HUES6 (cell line): ENCODE results near the gene TCEA2.

Experiments
- H3K27ac ChIP-seq: 2 replicates; pipeline ENCODE4 v1.7.0; 2013; ENCODE audit warnings: low read depth, mild to moderate bottlenecking, low read length, inconsistent platforms
- H3K27me3 ChIP-seq: 2 replicates; pipeline ENCODE4 v1.6.1; 2013; ENCODE audit warnings: low read length; ENCODE audit not compliant: control insufficient read depth, insufficient read depth
- H3K36me3 ChIP-seq: 2 replicates; pipeline ENCODE4 v1.6.1; 2013; ENCODE audit warnings: low read length; ENCODE audit not compliant: control insufficient read depth, insufficient read depth
- H3K4me1 ChIP-seq: 2 replicates; pipeline ENCODE4 v1.6.1; 2013; ENCODE audit warnings: low read length; ENCODE audit not compliant: control insufficient read depth, insufficient read depth
- H3K4me3 ChIP-seq: 2 replicates; pipeline ENCODE4 v1.5.1; 2013; ENCODE audit warnings: low read depth, low read length
- H3K9ac ChIP-seq: one replicate; pipeline ENCODE4 v1.6.1; 2013; ENCODE audit warnings: mild to moderate bottlenecking, low read length
- H3K9me3 ChIP-seq: 2 replicates; pipeline ENCODE4 v1.6.1; 2013; ENCODE audit warnings: low read depth, low read length; ENCODE audit not compliant: control insufficient read depth, insufficient read depth

Gene TCEA2

DNA sequence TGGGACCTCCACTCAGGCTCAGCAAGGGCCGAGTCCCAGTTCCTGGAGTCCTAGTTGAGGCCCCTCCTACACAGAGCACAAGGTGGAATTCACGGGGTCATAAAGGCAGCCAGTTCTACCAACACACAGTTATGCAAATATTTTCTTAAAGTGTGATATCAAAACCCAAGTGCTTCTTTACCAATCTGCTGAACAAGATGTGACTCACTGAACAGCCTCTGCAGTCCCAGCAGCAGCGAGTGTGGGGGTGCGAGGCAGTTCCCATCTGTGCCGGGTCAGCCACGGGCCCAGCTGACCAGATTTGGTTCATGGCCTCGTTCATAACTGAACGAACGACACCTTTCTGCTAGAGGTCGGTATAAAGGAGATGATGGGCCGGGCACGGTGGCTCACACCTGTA is 4.5 kb upstream of the TCEA2 start:
- Histone ChIP-seq H3K27ac (no peak overlapping the region), H3K4me3 (no peak overlapping the region), H3K27me3 (no peaks in the 10 kb centered on the region), H3K9me3 (no peaks in the 10 kb centered on the region), H3K9ac (no peak overlapping the region), H3K4me1 (peaks cover 38% of the 10 kb centered on the region), H3K36me3 (no peaks in the 10 kb centered on the region)

GRCh38 chr20:64062276-64062595 is 762 bp upstream of the TCEA2 start:
- Histone ChIP-seq H3K4me3 (peak overlapping the region; percentile 92), H3K9ac (peak overlapping the region; percentile 74), H3K4me1 (peaks cover 29% of the 10 kb centered on the region), H3K9me3 (no peaks in the 10 kb centered on the region), H3K27ac (0 out of 2 replicates have a peak overlapping the region, but pooled peaks have one; percentile 72), H3K36me3 (no peaks in the 10 kb centered on the region), H3K27me3 (no peaks in the 10 kb centered on the region)

DNA sequence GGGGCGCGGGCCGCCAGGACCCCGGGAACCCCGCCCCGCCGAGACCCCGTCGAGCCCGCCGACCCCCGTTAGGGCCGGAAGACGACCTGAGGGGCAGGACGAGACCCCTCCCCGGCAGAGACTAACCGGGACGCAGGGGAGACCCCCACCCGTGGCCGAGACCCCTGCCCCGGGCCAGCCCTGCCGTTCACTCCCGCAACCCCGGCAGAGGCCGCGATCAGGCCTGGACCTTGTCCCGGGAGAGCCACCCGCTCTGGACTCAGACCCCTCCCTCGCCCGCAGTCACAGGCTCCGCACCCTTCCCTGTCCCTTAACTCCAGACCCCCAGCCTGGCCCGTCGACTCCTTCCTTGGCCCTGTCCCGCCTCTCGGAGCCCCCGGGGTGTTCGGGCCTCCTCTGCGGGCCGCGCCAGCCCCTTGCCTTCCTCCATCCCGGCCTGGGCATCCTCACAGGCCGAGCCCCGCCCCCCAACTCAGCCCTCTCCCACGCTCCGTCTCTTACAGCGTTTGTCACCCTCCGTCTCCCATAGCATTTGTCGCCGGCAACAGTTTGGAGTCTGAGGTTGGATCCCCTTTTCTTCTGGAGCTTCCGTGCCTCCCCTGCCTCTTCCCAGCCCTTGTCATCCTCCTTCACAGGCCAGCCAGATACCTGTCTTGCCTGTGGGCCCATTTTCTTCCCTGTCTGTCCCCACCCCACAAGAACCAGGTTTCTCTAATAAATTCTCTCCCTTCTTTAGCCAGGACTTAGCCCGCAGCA is 569 bp downstream of the TCEA2 start:
- Histone ChIP-seq H3K9me3 (no peaks in the 10 kb centered on the region), H3K27me3 (no peaks in the 10 kb centered on the region), H3K4me1 (peaks cover 24% of the 10 kb centered on the region), H3K9ac (peak overlapping the region; percentile 66), H3K36me3 (no peaks in the 10 kb centered on the region), H3K27ac (no peak overlapping the region; the same call in 1 of the 2 replicates), H3K4me3 (peak overlapping the region; percentile 92)

DNA sequence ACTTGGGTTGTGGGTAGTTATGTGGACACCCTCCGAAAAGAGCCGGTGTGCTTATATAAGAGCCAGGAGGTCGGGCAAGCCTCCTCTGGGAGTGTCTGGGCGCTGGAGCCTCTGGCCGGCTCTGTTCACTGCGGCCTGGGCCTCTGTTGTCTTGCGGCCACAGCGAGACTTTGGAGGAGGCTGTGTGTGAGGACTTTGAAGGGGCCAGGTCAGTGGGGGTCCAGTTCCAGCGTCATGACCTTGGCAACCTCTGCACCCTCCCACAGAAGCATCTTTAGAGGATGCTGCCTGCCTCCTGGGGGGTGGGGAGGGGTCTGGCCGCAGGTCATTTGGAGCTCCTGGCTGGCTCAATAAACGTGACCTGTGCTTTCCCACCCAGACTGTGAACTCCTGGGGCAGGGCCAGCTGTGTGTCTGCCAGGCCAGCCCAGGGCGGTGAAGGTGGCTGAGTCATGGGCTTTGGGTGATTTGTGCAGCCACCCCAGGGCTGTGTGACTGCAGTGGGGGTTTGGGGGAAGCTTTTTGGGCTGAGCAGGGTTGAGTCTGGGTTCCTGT is 1.2 kb downstream of the TCEA2 start:
- Histone ChIP-seq H3K4me1 (peaks cover 24% of the 10 kb centered on the region), H3K9ac (peak overlapping the region; percentile 4), H3K27me3 (no peaks in the 10 kb centered on the region), H3K4me3 (peak overlapping the region; percentile 92), H3K27ac (no peak overlapping the region), H3K9me3 (no peaks in the 10 kb centered on the region), H3K36me3 (no peaks in the 10 kb centered on the region)

GRCh38 chr20:64065062-64065973 is 2.3 kb downstream of the TCEA2 start:
- no peak overlapping the region for H3K9ac ChIP-seq
- no peak overlapping the region for H3K4me3 ChIP-seq
- no peaks in the 10 kb centered on the region for H3K27me3 ChIP-seq
- H3K36me3 ChIP-seq: no peaks in the 10 kb centered on the region
- H3K4me1 ChIP-seq: peaks cover 24% of the 10 kb centered on the region
- no peaks in the 10 kb centered on the region for H3K9me3 ChIP-seq
- no peak overlapping the region for H3K27ac ChIP-seq

DNA sequence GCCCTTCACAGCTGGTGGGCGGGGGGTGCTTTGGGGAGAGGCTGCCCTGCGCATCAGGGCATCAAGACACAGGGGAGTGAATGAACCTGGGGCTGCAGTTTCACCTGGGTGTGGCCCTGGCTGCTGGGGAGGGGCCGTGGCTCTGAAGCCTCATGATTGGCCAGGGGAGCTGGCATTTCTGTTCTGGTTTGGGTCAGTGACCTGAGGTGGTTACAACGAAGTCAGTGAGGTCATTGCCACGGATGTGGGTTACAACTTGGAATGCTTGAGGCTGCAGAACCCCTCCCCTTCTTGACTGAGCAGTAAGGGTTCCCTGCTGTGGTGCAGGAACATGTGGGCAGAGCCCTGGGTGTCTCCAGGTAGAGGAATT is 3.0 kb downstream of the TCEA2 start:
- no peaks in the 10 kb centered on the region for H3K9me3 ChIP-seq
- H3K9ac ChIP-seq: no peak overlapping the region
- H3K27me3 ChIP-seq: no peaks in the 10 kb centered on the region
- no peaks in the 10 kb centered on the region for H3K36me3 ChIP-seq
- peaks cover 24% of the 10 kb centered on the region for H3K4me1 ChIP-seq
- H3K4me3 ChIP-seq: no peak overlapping the region
- H3K27ac ChIP-seq: no peak overlapping the region

DNA sequence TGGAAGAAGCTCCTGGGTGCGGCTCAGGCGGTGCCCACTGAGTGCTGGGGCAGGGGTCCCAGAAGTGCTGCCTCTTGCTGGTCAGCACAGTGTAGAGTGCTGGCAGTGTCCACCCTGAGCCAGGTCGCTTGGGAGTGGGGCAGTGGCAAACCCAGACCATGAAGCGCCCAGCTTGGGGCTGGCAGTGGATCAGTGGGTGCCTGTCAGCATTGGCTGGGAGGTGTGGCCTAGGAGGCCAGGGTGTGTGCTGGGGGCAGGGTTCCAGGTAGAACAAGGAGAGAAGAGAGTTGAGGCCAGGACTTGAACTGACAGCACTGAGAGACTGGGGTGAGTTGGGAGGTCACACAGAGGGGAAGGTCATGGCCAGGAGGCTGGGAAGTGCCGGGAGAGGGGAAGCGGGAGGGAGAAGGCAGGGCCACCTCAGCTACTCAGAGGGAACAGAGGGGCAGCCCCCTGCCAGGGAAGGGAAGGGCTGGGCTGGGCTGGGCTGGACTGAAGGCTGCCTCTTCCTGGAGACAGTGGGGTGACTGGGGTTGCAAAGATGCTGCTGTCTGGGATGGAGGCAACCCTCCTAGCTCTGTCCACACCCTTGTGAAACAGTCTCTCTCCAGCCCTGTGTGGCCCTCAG is 4.1 kb downstream of the TCEA2 start:
- peaks cover 22% of the 10 kb centered on the region for H3K4me1 ChIP-seq
- no peaks in the 10 kb centered on the region for H3K9me3 ChIP-seq
- H3K27me3 ChIP-seq: no peaks in the 10 kb centered on the region
- H3K27ac ChIP-seq: no peak overlapping the region
- no peak overlapping the region for H3K9ac ChIP-seq
- H3K4me3 ChIP-seq: no peak overlapping the region
- peaks cover 2% of the 10 kb centered on the region for H3K36me3 ChIP-seq

GRCh38 chr20:64067733-64068307 is 4.8 kb downstream of the TCEA2 start:
- Histone ChIP-seq H3K27me3 (no peaks in the 10 kb centered on the region), H3K9ac (no peak overlapping the region), H3K27ac (no peak overlapping the region), H3K4me3 (no peak overlapping the region), H3K36me3 (peaks cover 8% of the 10 kb centered on the region), H3K9me3 (no peaks in the 10 kb centered on the region), H3K4me1 (peaks cover 19% of the 10 kb centered on the region)

GRCh38 chr20:64068386-64069208 is 5.6 kb downstream of the TCEA2 start:
- peaks cover 17% of the 10 kb centered on the region for H3K4me1 ChIP-seq
- no peak overlapping the region for H3K27ac ChIP-seq
- H3K27me3 ChIP-seq: no peaks in the 10 kb centered on the region
- no peak overlapping the region for H3K9ac ChIP-seq
- peaks cover 9% of the 10 kb centered on the region for H3K36me3 ChIP-seq
- no peak overlapping the region for H3K4me3 ChIP-seq
- no peaks in the 10 kb centered on the region for H3K9me3 ChIP-seq

DNA sequence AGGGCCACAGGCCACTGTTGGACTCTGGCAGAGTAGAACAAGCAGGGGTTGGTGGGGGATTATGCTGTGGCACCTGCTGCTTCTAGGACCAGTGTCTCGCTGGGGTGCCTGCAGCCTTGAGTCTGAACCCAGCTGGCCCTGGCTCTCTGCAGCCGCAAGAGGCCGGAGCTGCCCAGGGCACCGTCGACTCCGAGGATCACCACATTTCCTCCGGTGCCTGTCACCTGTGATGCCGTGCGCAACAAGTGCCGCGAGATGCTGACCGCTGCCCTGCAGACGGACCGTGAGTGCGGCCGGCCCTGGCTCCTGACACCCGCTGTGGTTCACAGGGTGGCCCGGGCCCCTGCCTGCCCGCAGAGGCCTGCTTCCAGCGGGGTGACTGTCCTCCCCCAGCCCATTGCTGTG is 6.2 kb downstream of the TCEA2 start:
- H3K36me3 ChIP-seq: peaks cover 14% of the 10 kb centered on the region
- no peak overlapping the region for H3K27ac ChIP-seq
- no peak overlapping the region for H3K9ac ChIP-seq
- H3K27me3 ChIP-seq: no peaks in the 10 kb centered on the region
- no peaks in the 10 kb centered on the region for H3K9me3 ChIP-seq
- no peak overlapping the region for H3K4me3 ChIP-seq
- peaks cover 11% of the 10 kb centered on the region for H3K4me1 ChIP-seq
